Trophoblast cell (in vitro differentiated cells and primary cell): ENCODE results near the gene TRIM7.
A peak's percentile ranks its signal among the peaks of the same experiment; 100 is the strongest.
"Not testable (repeated sequence)": the region's sequence is repeated elsewhere in the genome, so short reads cannot be mapped to it uniquely, and the experiment has no call there.

ENCODE experiments used
- DNase-seq, 2 donors: peaks; one replicate each; pipeline ENCODE4 v3.0.0-alpha.2; 2016
- H2AFZ ChIP-seq: 2 replicates; pipeline ENCODE4 v1.6.1; 2013; ENCODE audit warnings: low read length, moderate library complexity, mild to moderate bottlenecking; ENCODE audit not compliant: insufficient read depth, poor library complexity
- H2AK5ac ChIP-seq: 2 replicates; pipeline ENCODE4 v1.6.1; 2013; ENCODE audit warnings: mild to moderate bottlenecking, low read length
- H2BK120ac ChIP-seq: 2 replicates; pipeline ENCODE4 v1.6.1; 2013; ENCODE audit warnings: low read length, mild to moderate bottlenecking, moderate library complexity; ENCODE audit not compliant: insufficient read depth, poor library complexity
- H2BK12ac ChIP-seq: 2 replicates; pipeline ENCODE4 v1.6.1; 2013; ENCODE audit warnings: mild to moderate bottlenecking, low read length, moderate library complexity
- H2BK5ac ChIP-seq: 2 replicates; pipeline ENCODE4 v1.6.1; 2013; ENCODE audit warnings: low read length, low read depth, moderate library complexity, mild to moderate bottlenecking; ENCODE audit not compliant: poor library complexity
- H3K14ac ChIP-seq: 2 replicates; pipeline ENCODE4 v1.6.1; 2013; ENCODE audit warnings: mild to moderate bottlenecking, low read length
- H3K18ac ChIP-seq: 2 replicates; pipeline ENCODE4 v1.6.1; 2013; ENCODE audit warnings: mild to moderate bottlenecking, low read length
- H3K23ac ChIP-seq: 2 replicates; pipeline ENCODE4 v1.6.1; 2013; ENCODE audit warnings: low read length
- H3K27ac ChIP-seq: 2 replicates; pipeline ENCODE4 v1.5.1; 2013; ENCODE audit warnings: low read depth, mild to moderate bottlenecking, inconsistent platforms, low read length, moderate library complexity
- H3K27me3 ChIP-seq: 2 replicates; pipeline ENCODE4 v1.6.1; 2013; ENCODE audit warnings: inconsistent platforms, mild to moderate bottlenecking, low read length, moderate library complexity; ENCODE audit not compliant: insufficient read depth
- H3K36me3 ChIP-seq, 2 experiments: 1 replicate in 1 of 2; 2 replicates in 1 of 2; pipeline ENCODE4 v1.6.1; 2013; ENCODE audit warnings: low read length in 2 of 2, mild to moderate bottlenecking in 2 of 2, moderate library complexity in 1 of 2; ENCODE audit not compliant: insufficient read depth in 2 of 2, control insufficient read depth in 1 of 2
- H3K4ac ChIP-seq: 2 replicates; pipeline ENCODE4 v1.6.1; 2013; ENCODE audit warnings: low read depth, mild to moderate bottlenecking, low read length, moderate library complexity
- H3K4me1 ChIP-seq, 2 experiments: 1 replicate in 1 of 2; 2 replicates in 1 of 2; pipeline ENCODE4 v1.6.1; 2013; ENCODE audit warnings: low read length in 2 of 2, mild to moderate bottlenecking in 2 of 2, moderate library complexity in 1 of 2; ENCODE audit not compliant: insufficient read depth in 2 of 2, control insufficient read depth in 1 of 2
- H3K4me2 ChIP-seq: 2 replicates; pipeline ENCODE4 v1.6.1; 2013; ENCODE audit warnings: inconsistent platforms, mild to moderate bottlenecking, low read length, moderate library complexity
- H3K4me3 ChIP-seq: 2 replicates; pipeline ENCODE4 v1.5.1; 2013; ENCODE audit warnings: mild to moderate bottlenecking, low read depth, low read length, inconsistent platforms
- H3K79me1 ChIP-seq: one replicate; pipeline ENCODE4 v1.6.1; 2013; ENCODE audit warnings: low read length
- H3K79me2 ChIP-seq: 2 replicates; pipeline ENCODE4 v1.6.1; 2013; ENCODE audit warnings: low read length, mild to moderate bottlenecking; ENCODE audit not compliant: control insufficient read depth, insufficient read depth, poor library complexity
- H3K9ac ChIP-seq: 2 replicates; pipeline ENCODE4 v1.6.1; 2013; ENCODE audit warnings: mild to moderate bottlenecking, low read length
- H3K9me3 ChIP-seq: 2 replicates; pipeline ENCODE4 v1.6.1; 2013; ENCODE audit warnings: low read depth, mild to moderate bottlenecking, control low read depth, inconsistent platforms, low read length; ENCODE audit not compliant: insufficient read depth
- H4K12ac ChIP-seq: 2 replicates; pipeline ENCODE4 v1.6.1; 2013; ENCODE audit warnings: low read depth, mild to moderate bottlenecking, low read length, moderate library complexity
- H4K8ac ChIP-seq: 2 replicates; pipeline ENCODE4 v1.6.1; 2013; ENCODE audit warnings: low read depth, mild to moderate bottlenecking, low read length, moderate library complexity
- H4K91ac ChIP-seq: one replicate; pipeline ENCODE4 v1.6.1; 2013; ENCODE audit warnings: low read depth, mild to moderate bottlenecking, low read length, moderate library complexity
- whole genome bisulfite sequencing: extraction: QIAGEN DNeasy Blood & Tissue Kit; methylation state at CpG from one replicate; pipeline ENCODE4 v1.1.7; 2013; ENCODE audit warnings: missing lambda C conversion rate; ENCODE audit not compliant: insufficient read length, insufficient coverage; ENCODE audit errors: extremely low coverage; 5-methylcytosine and 5-hydroxymethylcytosine counted together

TRIM7 gene

GRCh38 chr5:181217111-181217802 is 12.3 kb upstream of the TRIM7 start:
- DNase-seq = peak; percentile 71 to 83
- Histone ChIP-seq H3K79me1 (no peaks in the 10 kb centered on the region), H3K14ac (no peak overlapping the region), H3K9me3 (peaks cover 2% of the 10 kb centered on the region), H4K12ac (no peak overlapping the region), H3K4ac (no peak overlapping the region), H2AK5ac (no peak overlapping the region), H3K27me3 (no peaks in the 10 kb centered on the region), H3K4me1 (peaks cover 4 to 10% of the 10 kb centered on the region in 2 experiments), H2BK120ac (no peak overlapping the region), H4K91ac (no peak overlapping the region), H2BK12ac (no peak overlapping the region), H4K8ac (no peak overlapping the region), H3K4me2 (peak overlapping the region; percentile 75), H3K18ac (no peak overlapping the region), H3K79me2 (no peaks in the 10 kb centered on the region), H3K27ac (no peak overlapping the region), H3K4me3 (peak overlapping the region; percentile 59), H3K36me3 (no peaks in the 10 kb centered on the region), H2BK5ac (no peak overlapping the region), H2AFZ (peak overlapping the region; percentile 19), H3K23ac (no peak overlapping the region), H3K9ac (no peak overlapping the region)
- WGBS = no CpG with 5 or more reads among the region's 46 CpGs

GRCh38 chr5:181215997-181216989 is 11.3 kb upstream of the TRIM7 start:
- no peak overlapping the region for H4K12ac ChIP-seq
- no peak overlapping the region for H3K14ac ChIP-seq
- peaks cover 0 to 9% of the 10 kb centered on the region in 2 experiments for H3K4me1 ChIP-seq
- no peak overlapping the region for H3K18ac ChIP-seq
- no peak overlapping the region for H3K9ac ChIP-seq
- WGBS = no CpG with 5 or more reads among the region's 44 CpGs
- H4K91ac ChIP-seq = no peak overlapping the region
- peaks cover 2% of the 10 kb centered on the region for H3K9me3 ChIP-seq
- no peaks in the 10 kb centered on the region for H3K36me3 ChIP-seq
- H3K27ac ChIP-seq = no peak overlapping the region
- no peaks in the 10 kb centered on the region for H3K79me2 ChIP-seq
- peak; percentile 73 to 75 for DNase-seq
- H3K4me2 ChIP-seq = no peak overlapping the region
- no peak overlapping the region for H2BK120ac ChIP-seq
- no peak overlapping the region for H2AK5ac ChIP-seq
- no peaks in the 10 kb centered on the region for H3K27me3 ChIP-seq
- no peak overlapping the region for H4K8ac ChIP-seq
- H3K4ac ChIP-seq = no peak overlapping the region
- no peaks in the 10 kb centered on the region for H3K79me1 ChIP-seq
- no peak overlapping the region for H2AFZ ChIP-seq
- H3K4me3 ChIP-seq = no peak overlapping the region
- no peak overlapping the region for H2BK5ac ChIP-seq
- H2BK12ac ChIP-seq = no peak overlapping the region
- H3K23ac ChIP-seq = no peak overlapping the region

- not testable (repeated sequence) for H3K18ac ChIP-seq, H3K4me1 ChIP-seq, H3K9ac ChIP-seq, H3K27ac ChIP-seq, H3K9me3 ChIP-seq, H3K4ac ChIP-seq, H3K79me1 ChIP-seq, H3K23ac ChIP-seq, H2BK12ac ChIP-seq, H4K91ac ChIP-seq, H2AK5ac ChIP-seq, H3K4me3 ChIP-seq, H4K8ac ChIP-seq, H2BK120ac ChIP-seq, H2AFZ ChIP-seq, H3K14ac ChIP-seq, H3K4me2 ChIP-seq, H3K36me3 ChIP-seq, H3K79me2 ChIP-seq, H3K27me3 ChIP-seq, H4K12ac ChIP-seq, H2BK5ac ChIP-seq
- peak in 1 of 2 donors; percentile 60 for DNase-seq
- no CpG with 5 or more reads among the region's 10 CpGs for WGBS
Measured at GRCh38 chr5:181214249-181214648, 9.3 kb upstream of the TRIM7 start.

GRCh38 chr5:181212934-181213333 is 7.9 kb upstream of the TRIM7 start:
- Histone ChIP-seq H3K14ac (no peak overlapping the region), H3K36me3 (no peaks in the 10 kb centered on the region), H3K27ac (no peak overlapping the region), H4K12ac (no peak overlapping the region), H3K79me1 (no peaks in the 10 kb centered on the region), H2BK12ac (no peak overlapping the region), H2BK5ac (no peak overlapping the region), H3K4me3 (no peak overlapping the region), H2AFZ (no peak overlapping the region), H4K8ac (no peak overlapping the region), H3K9ac (no peak overlapping the region), H3K9me3 (no peaks in the 10 kb centered on the region), H2BK120ac (no peak overlapping the region), H3K18ac (no peak overlapping the region), H3K4me2 (no peak overlapping the region), H4K91ac (no peak overlapping the region), H2AK5ac (no peak overlapping the region), H3K4ac (no peak overlapping the region), H3K79me2 (no peaks in the 10 kb centered on the region), H3K23ac (no peak overlapping the region), H3K4me1 (peaks cover 0 to 9% of the 10 kb centered on the region in 2 experiments), H3K27me3 (no peaks in the 10 kb centered on the region)
- DNase-seq = no peak
- WGBS = no CpG with 5 or more reads among the region's 2 CpGs
